ENCODE results near the gene SCARF2. TPM values are rescaled to one million over a fixed set of nuclear protein-coding genes. Genes with fewer than 3 reads are reported as not detected.
A peak's percentile ranks its signal among the peaks of the same experiment; 100 is the strongest.

Gene SCARF2
- total RNA-seq, 1 experiment from 2014 or later, result 1.4 TPM

DNA sequence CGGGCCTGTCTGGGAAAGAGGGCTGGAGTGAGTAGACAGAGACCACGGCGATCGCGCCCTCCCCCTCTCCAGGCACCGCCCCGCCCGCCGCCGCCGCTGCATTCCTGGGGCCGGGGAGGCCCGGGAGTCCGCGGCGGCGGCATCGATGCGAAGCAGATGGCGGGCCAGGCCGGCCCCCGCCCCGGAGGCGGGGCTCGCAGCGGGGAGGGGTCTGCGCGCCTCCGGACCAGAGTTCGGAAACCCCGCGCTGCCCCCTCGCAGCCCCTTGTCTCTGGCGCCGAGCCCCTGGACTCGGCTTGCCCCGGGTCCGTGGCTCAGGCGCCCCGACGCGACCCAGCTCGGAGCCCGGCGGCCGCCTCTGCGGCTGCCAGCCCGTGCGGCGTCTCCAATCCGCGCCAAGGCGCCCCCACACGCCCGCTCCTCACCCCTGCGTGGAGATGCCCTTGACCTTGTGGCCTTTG is 1.3 kb downstream of the SCARF2 start:
- POLR2A ChIA-PET (ENCODE audit: low non-redundant PET), result no interaction called here
- no peak overlapping the region for H3K27ac ChIP-seq (ENCODE audit: low read depth, low read length, poor library complexity, severe bottlenecking)
- H3K4me3 ChIP-seq (ENCODE audit: low read depth, low read length, poor library complexity, severe bottlenecking), result peak overlapping the region; percentile 49
- no TSS peak for BruUV-seq (replicated peaks)
- DNase-seq (ENCODE audit: low spot score), result peak; percentile 35
- CTCF ChIA-PET, result no interaction called here
- intact Hi-C loops (cut with micrococcal nuclease; ENCODE audit: unreplicated experiment), result no loop called here
- peaks cover 9% of the 10 kb centered on the region for H3K4me1 ChIP-seq (ENCODE audit: insufficient read depth, low read length, poor library complexity, severe bottlenecking)
- no peaks in the 10 kb centered on the region for H3K9me3 ChIP-seq (ENCODE audit: low read depth, low read length, poor library complexity, severe bottlenecking)
- H3K36me3 ChIP-seq (ENCODE audit: insufficient read depth, low read length, poor library complexity, severe bottlenecking), result no peaks in the 10 kb centered on the region
- TF ChIP-seq CTCF (conservative IDR thresholded peaks at IDR 0.05; ENCODE audit: low read depth, low read length) (no peak), EZH2 (IDR thresholded peaks at IDR 0.05; ENCODE audit: borderline replicate concordance, low read depth, low read length, poor library complexity, severe bottlenecking) (peak; percentile 46)
- peaks cover 10% of the 10 kb centered on the region for H3K27me3 ChIP-seq (replicated peaks; ENCODE audit: insufficient read depth, low read depth, low read length, poor library complexity)

GRCh38 chr22:20435436-20436306 is 2.0 kb downstream of the SCARF2 start:
- H3K27ac ChIP-seq (ENCODE audit: low read depth, low read length, poor library complexity, severe bottlenecking), result no peak overlapping the region
- POLR2A ChIA-PET (ENCODE audit: low non-redundant PET), result no interaction called here
- no peak for DNase-seq (ENCODE audit: low spot score)
- peaks cover 10% of the 10 kb centered on the region for H3K27me3 ChIP-seq (replicated peaks; ENCODE audit: insufficient read depth, low read depth, low read length, poor library complexity)
- H3K4me3 ChIP-seq (ENCODE audit: low read depth, low read length, poor library complexity, severe bottlenecking), result peak overlapping the region; percentile 49
- peaks cover 9% of the 10 kb centered on the region for H3K4me1 ChIP-seq (ENCODE audit: insufficient read depth, low read length, poor library complexity, severe bottlenecking)
- no peaks in the 10 kb centered on the region for H3K36me3 ChIP-seq (ENCODE audit: insufficient read depth, low read length, poor library complexity, severe bottlenecking)
- TF ChIP-seq EZH2 (IDR thresholded peaks at IDR 0.05; ENCODE audit: borderline replicate concordance, low read depth, low read length, poor library complexity, severe bottlenecking) (no peak), CTCF (conservative IDR thresholded peaks at IDR 0.05; ENCODE audit: low read depth, low read length) (no peak)
- H3K9me3 ChIP-seq (ENCODE audit: low read depth, low read length, poor library complexity, severe bottlenecking), result no peaks in the 10 kb centered on the region
- CTCF ChIA-PET, result no interaction called here
- intact Hi-C loops (cut with micrococcal nuclease; ENCODE audit: unreplicated experiment), result no loop called here
- no TSS peak for BruUV-seq (replicated peaks)

DNA sequence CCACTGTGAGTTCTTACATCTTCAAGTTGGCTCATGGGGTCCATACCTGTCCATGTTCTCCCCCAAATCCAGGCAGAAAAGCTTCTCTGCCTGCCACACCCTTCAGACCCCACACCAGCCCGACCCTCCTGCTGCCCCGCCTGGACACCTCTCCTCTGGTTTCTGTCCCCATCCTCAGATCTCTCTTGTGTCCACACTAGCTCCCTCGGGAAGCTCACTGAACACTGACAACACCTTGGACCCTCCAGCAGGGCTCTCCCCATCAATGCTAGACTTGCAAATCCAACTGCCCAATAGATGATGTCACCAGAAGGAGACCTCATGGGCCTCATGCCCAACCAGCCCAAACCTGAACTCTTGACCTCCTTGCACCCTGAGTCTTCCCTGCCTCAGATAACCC is 2.9 kb downstream of the SCARF2 start:
- H3K27me3 ChIP-seq (replicated peaks; ENCODE audit: insufficient read depth, low read depth, low read length, poor library complexity), result peaks cover 10% of the 10 kb centered on the region
- no peaks in the 10 kb centered on the region for H3K9me3 ChIP-seq (ENCODE audit: low read depth, low read length, poor library complexity, severe bottlenecking)
- H3K36me3 ChIP-seq (ENCODE audit: insufficient read depth, low read length, poor library complexity, severe bottlenecking), result no peaks in the 10 kb centered on the region
- TF ChIP-seq CTCF (conservative IDR thresholded peaks at IDR 0.05; ENCODE audit: low read depth, low read length), result no peak
- no peak for TF ChIP-seq EZH2 (IDR thresholded peaks at IDR 0.05; ENCODE audit: borderline replicate concordance, low read depth, low read length, poor library complexity, severe bottlenecking)
- ChIA-PET POLR2A (ENCODE audit: low non-redundant PET) (no interaction called here), CTCF (no interaction called here)
- H3K4me3 ChIP-seq (ENCODE audit: low read depth, low read length, poor library complexity, severe bottlenecking), result no peak overlapping the region
- no TSS peak for BruUV-seq (replicated peaks)
- intact Hi-C loops (cut with micrococcal nuclease; ENCODE audit: unreplicated experiment), result loop anchor here (5.0 kb wide), 1 partner anchor 63 kb away; the partner anchor contains the start of gene KLHL22
- H3K4me1 ChIP-seq (ENCODE audit: insufficient read depth, low read length, poor library complexity, severe bottlenecking), result peaks cover 9% of the 10 kb centered on the region
- H3K27ac ChIP-seq (ENCODE audit: low read depth, low read length, poor library complexity, severe bottlenecking), result no peak overlapping the region
- DNase-seq (ENCODE audit: low spot score), result no peak
